Right lung (tissue), 5 donors: Measurements from ENCODE around the gene HSD17B1. TPM values are rescaled to one million over a fixed set of nuclear protein-coding genes. Genes with fewer than 3 reads are reported as not detected.
"Not testable (repeated sequence)": the region's sequence is repeated elsewhere in the genome, so short reads cannot be mapped to it uniquely, and the experiment has no call there.

Experiments
- DNase-seq, 2 donors: peaks; one replicate each; pipeline ENCODE4 v3.0.0-alpha.2; 2013
- polyA plus RNA-seq, 5 donors: library from polyadenylated mRNA; unstranded; fragments of 120-200 nt; gene quantifications; one replicate each; pipeline versions ENCODE4 v1.2.1 to v1.2.3, GENCODE V29; 2013; ENCODE audit warnings: inconsistent platforms in 1 of 5, low replicate concordance in 1 of 5; ENCODE audit not compliant: insufficient read length in 5 of 5, insufficient read depth in 1 of 5

Gene HSD17B1
- polyA plus RNA-seq, 5 donors, result 3.2 to 5.8 (median 4.5) TPM

GRCh38 chr17:42547001-42547461 is 5.7 kb upstream of the HSD17B1 start:
- no peak for DNase-seq

GRCh38 chr17:42547698-42548069 is 5.0 kb upstream of the HSD17B1 start:
- DNase-seq, result no peak

DNA sequence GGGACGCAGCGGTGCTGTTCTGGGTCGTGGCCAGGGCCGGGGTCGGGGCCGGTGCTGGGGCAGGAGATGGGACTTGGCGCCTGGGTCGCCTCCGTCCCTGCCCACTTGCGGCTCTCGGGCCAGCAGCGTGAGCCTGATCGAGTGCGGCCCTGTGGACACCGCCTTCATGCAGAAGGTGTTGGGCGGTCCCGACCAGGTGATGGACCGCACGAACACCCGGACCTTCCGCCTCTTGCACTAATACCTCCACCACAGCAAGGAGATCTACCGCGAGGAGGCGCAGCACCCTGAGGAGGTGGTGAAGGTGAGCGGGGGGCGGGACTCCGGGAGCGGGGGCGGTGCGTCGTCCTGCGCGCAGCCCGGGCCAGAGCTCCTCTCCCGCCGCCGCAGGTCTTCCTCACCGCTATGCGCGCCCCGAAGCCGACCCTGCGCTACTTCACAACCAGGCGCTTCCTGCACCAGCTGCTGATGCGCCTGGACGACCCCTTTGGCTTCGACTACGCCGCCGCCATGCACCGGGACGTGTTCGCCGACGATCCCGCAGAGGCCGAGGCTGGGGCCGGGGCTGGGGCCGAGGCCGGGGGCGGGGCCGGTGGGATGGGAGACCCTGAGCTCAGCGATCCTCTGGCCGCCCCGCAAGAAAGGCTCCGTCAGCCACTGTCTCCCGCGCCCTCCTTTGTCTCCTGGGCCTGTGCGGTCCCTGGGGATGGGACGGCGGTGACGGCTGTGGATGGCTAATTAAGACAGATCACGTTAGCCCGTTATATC is 4.5 kb upstream of the HSD17B1 start:
- no peak for DNase-seq

DNA sequence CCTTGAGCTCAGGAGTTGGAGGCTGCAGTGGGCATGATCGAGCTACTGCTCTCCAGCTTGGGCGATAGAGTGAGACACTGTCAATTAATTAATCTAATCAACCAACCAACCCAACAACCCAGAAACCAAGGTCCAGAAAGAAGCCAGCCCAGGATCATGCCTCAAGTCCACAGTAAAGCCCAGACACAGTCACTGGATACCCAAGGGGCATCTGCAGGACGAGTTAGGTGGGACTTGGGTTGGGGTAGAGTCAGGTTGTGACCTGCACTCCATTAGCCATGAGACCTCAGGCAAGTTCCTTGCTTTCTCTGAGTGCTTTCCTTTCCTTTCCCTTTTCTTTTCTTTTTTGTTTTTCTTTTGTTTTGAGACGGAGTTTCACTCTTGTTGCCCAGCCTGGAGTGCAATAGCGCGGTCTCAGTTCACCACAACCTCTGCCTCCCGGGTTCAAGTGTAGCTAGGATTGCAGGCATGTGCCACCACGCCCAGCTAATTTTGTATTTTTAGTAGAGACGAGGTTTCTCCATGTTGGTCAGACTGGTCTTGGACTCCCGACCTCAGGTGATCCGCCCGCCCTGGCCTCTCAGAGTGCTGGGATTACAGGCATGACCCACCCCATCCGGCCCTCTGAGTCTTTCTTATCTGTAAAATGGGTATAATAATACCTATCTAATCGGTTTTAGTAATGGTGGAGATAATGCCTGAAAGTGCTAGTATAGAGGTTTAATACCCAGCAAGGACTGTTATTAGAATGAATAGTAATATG is 3.5 kb upstream of the HSD17B1 start:
- DNase-seq, result no peak

GRCh38 chr17:42553161-42553818 is 567 bp downstream of the HSD17B1 start:
- DNase-seq, result no peak

DNA sequence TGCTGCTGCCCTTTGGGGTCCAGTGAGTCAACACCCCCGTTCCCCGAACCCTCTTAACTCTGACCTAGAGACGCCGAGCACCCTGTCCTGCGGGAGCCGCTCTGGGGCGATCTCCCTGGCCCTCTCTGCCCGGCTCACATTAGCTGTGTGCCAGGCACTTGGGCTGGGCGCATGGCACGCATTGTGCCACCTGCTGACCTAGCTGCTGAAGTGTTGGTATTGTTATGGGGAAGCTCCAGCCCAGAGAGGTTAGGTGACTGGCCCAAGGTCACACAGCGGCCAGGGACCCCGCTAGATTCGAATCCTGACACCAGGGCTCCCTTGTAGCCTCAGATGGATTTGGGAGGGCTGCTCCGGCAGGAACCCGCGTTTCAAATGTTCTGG is 1.1 kb downstream of the HSD17B1 start:
- no peak for DNase-seq

- DNase-seq, result peak; percentile 86 to 88
These were observed 1.8 kb downstream of the HSD17B1 start for GRCh38 chr17:42554250-42555121.

GRCh38 chr17:42555122-42555622 is 2.4 kb downstream of the HSD17B1 start:
- no peak for DNase-seq

DNA sequence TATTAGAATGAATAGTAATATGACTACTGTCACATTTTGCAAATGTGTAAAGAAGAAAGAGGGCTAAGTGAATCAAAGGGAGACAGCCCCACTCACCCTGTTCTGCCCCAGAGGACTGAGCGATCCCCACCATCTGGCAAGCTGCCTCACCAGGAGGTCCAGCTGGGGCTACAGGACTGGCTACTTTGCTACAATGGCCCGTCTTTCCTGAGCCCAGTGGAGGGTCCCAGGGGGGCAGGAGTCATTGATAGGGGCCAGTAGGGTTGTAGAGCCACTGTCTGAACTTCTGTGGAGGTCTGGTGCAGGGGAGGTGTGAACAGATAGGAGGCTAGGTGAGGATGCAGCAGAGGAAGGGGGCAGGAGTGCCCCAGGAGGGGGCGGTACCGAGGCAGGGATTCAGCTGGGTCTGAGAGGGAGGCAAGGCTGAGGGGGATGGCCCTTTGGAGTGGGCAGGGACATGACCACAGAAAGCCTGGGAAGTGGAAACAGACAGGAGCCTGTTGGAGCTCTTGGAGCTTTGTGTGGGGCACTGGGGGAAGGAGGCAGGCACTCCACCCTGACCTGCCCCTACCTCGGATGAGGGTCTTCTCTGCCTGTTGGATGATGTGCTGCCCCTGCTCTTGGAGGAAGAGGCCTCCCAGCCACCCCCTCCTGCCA is 3.4 kb downstream of the HSD17B1 start:
- not testable (repeated sequence) for DNase-seq

DNA sequence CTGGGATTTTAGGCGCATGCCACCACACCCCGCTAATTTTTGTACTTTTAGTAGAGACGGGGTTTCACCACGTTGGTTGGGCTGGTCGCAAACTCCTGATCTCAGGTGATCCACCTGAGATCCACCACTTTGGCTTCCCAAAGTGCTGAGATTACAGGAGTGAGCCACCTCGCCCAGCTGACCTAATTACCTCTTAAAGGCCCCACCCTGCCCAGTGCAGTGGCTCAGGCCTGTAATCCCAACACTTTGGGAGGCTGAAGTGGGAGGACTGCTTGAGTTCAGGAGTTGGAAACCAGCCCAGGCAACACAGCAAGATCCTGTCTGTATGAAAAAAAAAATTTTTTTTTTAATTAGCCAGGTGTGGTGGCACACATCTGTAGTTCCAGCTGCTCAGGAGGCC is 6.4 kb downstream of the HSD17B1 start:
- DNase-seq, result no peak

GRCh38 chr17:42560246-42560645 is 7.5 kb downstream of the HSD17B1 start:
- DNase-seq, result no peak

DNA sequence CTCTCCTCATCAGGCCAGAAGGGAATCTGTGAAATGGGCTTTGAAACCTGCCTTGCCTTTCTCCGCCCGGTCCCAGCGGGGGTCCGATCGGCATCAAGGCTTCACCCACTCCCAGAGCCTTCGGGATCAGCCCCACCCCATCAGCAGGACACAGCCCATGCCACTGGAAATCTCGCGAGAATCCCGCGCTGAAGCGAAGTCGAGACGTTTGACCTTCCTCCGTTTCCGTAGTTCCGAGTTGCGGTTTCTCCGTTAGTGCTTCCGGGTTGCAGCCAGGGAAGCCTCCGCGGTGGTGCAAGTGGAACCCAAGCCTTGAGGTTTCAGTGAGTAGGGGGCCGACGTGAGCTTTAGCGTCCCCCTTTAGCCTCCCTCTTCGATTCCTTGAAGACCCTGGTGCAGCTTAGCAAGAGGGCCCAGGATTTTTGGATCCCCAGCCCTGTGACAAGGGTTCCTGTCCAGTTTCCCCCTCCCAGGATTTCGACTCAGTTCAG is 9.2 kb downstream of the HSD17B1 start, which contains the start of gene COASY:
COASY (plus strand) TSS at position 252 of the 491 bp plus-strand sequence. CDS start 475 bp downstream, outside the sequence.
- DNase-seq, result peak; percentile 94 to 96

DNA sequence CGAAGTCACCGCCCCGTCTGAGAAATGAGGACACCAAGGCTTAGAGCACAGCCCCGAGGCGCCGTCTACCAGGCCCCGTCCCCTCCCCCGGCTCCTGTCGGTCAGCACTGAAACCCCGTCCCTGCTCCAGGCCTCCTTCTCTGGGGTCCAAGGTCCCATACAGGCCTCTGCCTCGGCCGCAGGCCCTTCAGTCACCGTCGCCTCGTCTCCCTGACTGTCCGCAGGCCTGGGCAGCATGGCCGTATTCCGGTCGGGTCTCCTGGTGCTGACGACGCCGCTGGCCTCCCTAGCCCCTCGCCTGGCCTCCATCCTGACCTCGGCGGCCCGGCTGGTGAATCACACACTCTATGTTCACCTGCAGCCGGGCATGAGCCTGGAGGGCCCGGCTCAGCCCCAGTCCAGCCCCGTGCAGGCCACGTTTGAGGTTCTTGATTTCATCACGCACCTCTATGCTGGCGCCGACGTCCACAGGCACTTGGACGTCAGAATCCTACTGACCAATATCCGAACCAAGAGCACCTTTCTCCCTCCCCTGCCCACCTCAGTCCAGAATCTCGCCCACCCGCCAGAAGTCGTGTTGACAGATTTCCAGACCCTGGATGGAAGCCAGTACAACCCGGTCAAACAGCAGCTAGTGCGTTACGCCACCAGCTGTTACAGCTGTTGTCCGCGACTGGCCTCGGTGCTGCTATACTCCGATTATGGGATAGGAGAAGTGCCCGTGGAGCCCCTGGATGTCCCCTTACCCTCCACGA is 9.8 kb downstream of the HSD17B1 start:
- no peak for DNase-seq

GRCh38 chr17:42563143-42563509 is 10.4 kb downstream of the HSD17B1 start:
- DNase-seq, result no peak

GRCh38 chr17:42563543-42563942 is 10.8 kb downstream of the HSD17B1 start:
- DNase-seq, result no peak

GRCh38 chr17:42563950-42564349 is 11.2 kb downstream of the HSD17B1 start:
- no peak for DNase-seq

- no peak for DNase-seq
These were observed 12.2 kb downstream of the HSD17B1 start for GRCh38 chr17:42564815-42565522.

DNA sequence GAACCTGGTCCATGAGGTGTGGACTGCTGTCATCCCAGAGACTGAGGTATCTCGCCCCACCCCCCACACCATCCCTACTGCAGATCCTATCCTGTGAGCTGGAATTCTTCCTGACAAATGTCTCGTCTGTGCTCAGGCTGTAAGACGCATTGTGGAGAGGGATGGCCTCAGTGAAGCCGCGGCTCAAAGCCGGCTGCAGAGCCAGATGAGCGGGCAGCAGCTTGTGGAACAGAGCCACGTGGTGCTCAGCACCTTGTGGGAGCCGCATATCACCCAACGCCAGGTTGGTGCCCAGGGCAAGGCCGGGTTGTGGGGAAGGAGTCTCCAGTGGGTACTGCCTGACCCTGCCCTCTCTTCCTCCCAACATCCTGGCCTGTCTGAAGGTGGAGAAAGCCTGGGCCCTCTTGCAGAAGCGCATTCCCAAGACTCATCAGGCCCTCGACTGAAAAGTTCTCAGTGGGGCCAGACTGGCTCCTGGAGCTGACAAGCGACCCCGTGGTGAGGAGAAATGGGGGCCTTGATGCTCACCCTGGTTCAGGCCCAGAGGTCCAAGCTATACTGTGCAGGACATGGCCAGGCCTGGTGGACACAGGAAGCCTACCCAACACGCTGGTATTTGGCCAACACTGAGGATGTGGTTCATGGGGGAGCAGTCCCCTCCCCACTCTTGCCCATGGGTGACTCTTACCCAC is 12.9 kb downstream of the HSD17B1 start:
- DNase-seq, result no peak
